GM12891 (cell line): Measurements from ENCODE around the gene MTM1.

Experiments used
- POLR2A ChIP-seq: IDR thresholded peaks from 2 replicates; pipeline ENCODE4 v1.6.1; 2011; ENCODE audit warnings: low read depth, low read length, control low read depth
- TAF1 ChIP-seq: IDR thresholded peaks from 2 replicates; pipeline ENCODE4 v1.6.1; 2011; ENCODE audit warnings: low read depth, low read length, control low read depth

DNA sequence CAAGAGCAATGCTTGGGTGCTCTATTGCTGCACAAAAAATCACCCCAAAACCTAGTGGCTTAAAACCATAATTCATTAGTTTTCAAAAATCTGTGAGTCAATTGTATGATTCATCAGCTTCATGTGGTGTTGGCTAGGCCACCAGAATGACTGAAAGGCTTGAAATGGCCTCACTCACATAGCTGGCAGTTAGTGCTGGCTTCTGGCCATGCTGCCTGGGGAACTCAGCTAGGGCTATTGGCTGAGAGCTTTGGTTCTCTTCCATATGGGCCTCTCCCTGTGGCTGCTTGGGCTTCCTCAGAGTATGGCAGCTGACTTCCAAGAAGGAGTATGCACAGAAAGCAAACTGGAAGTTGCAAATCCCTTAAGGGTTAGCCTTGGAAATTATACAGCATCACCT, 121.7 kb downstream of the MTM1 start:
- TF ChIP-seq POLR2A (no peak), TAF1 (no peak)
